COLO668 (cell line): ENCODE data around the gene TCF12.
"Not testable (repeated sequence)": the region's sequence is repeated elsewhere in the genome, so short reads cannot be mapped to it uniquely, and the experiment has no call there.

Source experiments
- DNase-seq: peaks from one replicate; lab custom pipeline; 2025; ENCODE audit not compliant: unreplicated experiment; lab: John Stamatoyannopoulos, UW

Gene TCF12

DNA sequence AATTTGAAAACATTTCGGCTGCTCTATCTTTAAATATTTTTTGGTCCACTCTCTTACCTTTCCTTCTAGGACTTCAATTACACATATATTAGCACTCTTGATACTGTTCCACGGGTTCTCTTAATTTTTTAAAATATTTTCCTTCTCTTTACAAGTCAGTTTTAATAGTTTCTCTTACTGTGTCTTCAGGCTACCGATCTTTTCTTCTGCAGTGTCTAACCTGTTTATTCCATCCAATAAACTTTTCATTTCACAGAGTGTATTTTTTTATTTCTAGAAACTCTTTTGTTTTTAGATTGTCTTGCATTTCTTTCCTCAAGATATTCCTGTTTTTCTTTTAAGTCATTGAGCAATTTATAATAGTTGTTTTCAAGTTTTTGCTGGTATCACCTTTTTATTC, 27.7 kb downstream of the TCF12 start:
- DNase-seq: no peak

DNA sequence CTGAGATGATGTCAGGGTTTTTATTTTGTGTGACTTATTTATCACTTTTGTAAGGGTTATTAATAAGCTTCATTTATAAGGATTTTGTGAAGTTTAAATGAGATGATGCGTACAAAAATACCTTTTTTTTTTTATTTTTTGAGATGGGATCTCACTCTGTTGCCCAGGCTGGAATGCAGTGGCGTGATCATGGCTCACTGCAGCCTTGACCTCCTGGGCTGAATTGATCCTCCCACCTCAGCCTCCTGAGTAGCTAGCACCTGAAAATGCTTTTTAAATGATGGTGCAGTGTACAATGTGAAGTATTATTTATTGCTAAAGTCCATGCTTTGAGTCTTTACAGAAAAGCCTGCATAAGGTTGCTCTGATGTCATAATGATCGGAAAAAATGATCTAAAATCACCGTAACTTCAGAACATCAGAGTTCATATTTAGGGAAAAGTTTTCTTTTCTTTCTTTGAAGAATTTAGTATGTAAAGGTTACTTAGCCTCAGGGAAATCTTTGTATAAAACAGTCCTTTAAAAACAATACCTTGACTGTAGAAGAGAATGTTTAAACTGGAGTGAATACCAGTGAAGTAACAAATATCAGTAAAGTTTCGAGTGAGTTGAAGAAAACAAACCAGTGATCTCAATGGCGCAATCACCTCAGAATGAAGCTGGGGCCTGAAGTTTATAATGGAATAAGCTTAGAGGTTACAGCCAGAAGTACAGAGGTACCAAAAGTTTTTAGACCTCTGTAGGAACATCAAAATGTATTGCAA, 29.7 kb downstream of the TCF12 start:
- no peak for DNase-seq

DNA sequence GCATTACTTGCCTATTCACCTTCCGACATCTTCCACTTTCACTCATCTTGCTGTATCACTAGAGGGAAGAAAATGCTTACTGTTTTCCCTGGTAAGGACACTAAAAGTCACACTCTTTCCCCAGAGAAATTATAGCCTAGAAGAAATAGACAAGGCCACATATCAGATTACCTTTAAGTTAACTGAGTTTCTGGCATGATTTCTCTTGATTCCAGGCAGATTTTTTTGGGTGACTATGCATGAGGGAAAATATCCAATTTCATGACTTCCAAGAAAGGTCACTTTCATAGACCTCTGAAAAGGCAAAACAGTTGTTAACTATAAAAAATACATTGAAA, 30.3 kb downstream of the TCF12 start:
- no peak for DNase-seq

DNA sequence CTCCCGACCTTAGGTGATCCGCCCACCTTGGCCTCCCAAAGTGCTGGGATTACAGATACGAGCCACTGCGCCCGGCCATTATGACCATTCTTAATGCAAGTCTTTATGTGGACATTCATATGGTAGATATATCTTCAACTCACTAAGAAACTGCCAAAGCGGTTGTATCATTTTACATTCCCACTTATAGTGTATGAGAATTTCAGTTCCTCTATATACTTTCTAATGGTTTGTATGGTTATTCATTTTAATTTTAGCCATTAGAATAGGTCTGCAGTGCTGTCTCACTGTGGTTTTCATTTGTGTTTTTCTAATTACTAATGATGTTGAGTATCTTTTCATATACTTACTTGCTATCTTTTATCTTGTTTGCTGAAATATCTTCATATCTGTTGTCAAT, 32.5 kb downstream of the TCF12 start:
- no peak for DNase-seq

DNA sequence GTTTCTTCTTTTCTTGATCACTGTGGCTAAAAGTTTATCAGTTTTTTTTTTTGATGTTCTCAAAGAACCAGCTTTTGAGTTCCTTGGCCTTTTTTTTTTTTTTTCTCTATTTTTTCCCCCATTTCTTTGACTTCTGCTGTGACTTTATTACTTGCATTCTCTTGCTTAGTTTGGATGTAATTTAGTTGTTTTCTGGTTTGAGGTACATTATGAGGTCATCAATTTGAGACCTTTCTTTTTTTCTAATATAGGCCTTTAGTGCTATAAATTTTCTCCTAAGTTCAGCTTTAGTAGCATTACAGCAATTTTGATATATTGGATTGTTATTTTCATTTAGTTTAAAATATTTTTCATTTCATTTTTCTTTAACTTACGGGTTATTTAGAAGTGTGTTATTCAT, 35.3 kb downstream of the TCF12 start:
- no peak for DNase-seq

DNA sequence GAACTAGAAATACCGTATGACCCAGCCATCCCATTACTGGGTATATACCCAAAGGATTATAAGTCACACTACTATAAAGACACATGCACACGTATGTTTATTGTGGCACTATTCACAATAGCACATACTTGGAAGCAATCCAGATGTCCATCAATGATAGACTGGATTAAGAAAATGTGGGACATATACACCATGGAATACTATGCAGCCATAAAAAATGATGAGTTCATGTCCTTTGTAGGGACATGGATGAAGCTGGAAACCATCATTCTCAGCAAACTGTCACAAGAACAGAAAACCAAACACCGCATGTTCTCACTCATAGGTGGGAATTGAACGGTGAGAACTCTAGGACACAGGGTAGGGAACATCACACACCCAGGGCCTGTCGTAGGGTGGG, 36.6 kb downstream of the TCF12 start:
- DNase-seq: not testable (repeated sequence)

DNA sequence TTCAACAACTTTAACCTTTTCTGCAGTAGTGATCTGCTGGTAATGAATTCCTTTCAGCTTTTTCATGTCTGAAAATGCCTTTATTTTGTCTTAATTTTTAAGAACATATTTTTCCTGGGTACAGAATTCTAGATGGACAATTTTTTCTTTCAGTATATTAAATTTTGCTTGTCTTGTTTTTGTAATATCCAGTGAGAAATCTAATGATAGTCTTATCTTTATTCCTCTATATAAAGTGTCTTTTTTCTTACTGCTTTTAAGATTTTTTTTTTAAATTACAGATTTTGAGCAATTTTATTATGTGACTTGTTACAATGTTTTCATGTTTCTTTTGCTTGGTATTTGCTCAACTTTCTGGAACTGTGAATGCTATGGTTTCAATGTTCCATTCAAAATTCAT, 38.1 kb downstream of the TCF12 start:
- no peak for DNase-seq

DNA sequence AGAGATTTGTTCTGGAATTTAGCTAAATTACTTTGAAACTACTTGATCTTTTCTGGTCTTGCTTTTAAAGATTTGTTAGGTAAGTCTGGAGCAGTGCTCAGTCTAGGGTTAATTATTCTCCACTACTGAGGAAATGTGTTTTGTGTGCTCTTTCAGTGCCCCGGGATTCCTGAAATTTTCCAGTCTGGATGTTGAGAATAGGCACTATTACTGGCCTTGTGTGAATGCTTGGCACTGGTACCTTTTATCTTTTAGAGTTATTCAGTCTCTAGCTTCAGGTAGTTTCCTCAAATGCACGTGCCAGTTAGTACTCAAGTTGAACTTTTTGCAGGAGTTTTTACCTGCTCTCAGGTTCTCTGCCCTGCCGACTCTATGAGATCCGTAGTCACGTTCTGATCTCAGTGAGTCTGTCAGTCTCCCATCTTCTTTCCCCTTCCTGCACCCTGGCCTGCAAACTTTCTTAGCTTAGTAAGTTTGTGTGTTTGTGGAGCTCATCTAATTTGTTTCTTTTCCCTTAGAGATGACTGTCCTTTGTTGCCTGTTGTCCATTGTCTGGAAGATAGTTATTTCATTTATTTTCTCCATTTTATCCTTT, 39.5 kb downstream of the TCF12 start:
- no peak for DNase-seq

DNA sequence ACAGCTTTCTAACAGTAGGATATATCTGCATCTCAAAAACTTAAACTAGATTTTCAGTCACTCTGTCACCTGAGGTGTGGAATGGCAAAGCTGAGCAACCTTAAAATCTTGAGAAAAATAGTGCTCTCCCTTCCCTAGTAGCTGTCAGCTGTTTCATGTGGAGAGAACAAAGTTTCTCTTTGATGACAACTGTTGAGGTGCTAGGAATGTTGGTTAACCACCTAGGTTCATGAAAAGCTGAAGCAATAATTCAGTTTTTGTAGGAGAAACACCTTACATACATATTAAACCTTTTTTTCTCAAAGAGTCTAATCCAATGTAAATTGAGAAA, 40.8 kb downstream of the TCF12 start:
- DNase-seq: no peak

DNA sequence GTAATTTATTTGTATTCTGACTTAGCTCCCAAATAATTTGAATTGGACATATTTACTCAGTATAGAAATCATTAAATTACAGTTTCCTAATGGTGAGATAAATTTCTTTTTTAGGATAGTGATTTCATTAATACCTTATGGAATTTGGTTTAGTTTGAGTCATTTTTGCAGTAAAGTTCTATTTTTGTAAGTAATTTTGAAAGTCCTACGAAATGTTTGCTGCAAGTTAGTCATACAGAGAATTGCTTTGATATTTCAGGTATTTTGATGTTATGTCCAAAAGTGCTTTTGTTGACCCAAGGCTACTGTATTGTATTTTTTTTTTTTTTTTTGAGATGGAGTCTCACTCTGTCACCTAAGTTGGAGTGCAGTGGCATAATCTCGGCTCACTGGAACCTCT, 41.7 kb downstream of the TCF12 start:
- DNase-seq: no peak

DNA sequence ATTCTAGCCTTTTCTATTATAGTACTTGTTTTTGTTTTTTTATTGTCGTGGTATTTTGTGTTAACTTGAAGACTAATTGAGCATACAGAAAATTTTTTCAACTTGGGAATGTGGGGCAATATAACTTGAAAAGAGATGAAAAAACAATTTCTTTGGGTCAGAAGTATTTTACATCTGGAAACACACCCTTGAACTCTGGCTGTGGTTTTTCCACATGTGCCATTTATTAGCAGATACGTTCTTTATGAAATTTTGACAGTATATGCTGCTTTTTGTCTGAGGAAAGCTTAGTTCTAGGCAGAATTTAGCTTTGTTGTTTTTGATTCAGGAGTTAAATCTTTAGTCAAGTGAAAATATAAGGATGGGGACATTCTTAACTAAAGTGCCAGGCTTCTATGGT, 44.7 kb downstream of the TCF12 start:
- DNase-seq: no peak

DNA sequence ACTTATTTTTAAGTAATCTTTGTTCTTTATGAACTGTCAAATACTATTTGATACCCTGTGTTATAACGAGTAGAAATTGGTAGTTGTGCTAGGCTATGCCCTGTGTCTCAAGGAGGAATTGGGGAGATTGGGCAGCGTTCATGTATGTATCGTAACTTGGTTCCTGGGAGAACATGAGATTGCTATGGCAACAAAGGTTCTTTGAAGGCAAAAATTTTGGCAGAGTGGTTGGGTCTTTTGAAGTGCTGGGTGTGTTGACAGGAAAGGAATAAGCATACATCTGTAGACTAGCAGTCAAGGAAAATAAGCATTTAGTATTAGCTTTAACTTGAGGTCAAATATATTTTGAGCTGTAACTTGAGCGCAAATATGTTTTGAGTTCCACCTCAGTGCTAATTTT, 45.3 kb downstream of the TCF12 start:
- DNase-seq: no peak

DNA sequence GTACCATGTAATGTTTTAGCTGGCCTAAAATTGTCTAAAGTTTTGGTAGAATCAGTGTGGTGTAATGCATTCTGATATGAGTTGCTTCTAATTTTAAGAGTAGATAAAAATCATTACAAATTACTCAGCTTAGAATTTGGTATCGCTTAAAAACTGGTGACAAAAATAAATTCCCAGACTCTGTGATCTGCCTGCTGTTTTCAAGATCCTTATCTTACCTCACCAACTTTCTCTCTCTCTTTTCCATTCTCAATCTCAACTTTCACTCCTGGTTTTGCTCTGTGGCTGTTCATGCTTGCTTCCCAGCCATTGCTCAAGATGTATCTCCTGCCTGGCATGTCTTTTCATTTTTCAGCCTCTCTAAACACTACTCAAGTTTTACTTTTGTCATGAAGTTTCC, 45.7 kb downstream of the TCF12 start:
- no peak for DNase-seq

DNA sequence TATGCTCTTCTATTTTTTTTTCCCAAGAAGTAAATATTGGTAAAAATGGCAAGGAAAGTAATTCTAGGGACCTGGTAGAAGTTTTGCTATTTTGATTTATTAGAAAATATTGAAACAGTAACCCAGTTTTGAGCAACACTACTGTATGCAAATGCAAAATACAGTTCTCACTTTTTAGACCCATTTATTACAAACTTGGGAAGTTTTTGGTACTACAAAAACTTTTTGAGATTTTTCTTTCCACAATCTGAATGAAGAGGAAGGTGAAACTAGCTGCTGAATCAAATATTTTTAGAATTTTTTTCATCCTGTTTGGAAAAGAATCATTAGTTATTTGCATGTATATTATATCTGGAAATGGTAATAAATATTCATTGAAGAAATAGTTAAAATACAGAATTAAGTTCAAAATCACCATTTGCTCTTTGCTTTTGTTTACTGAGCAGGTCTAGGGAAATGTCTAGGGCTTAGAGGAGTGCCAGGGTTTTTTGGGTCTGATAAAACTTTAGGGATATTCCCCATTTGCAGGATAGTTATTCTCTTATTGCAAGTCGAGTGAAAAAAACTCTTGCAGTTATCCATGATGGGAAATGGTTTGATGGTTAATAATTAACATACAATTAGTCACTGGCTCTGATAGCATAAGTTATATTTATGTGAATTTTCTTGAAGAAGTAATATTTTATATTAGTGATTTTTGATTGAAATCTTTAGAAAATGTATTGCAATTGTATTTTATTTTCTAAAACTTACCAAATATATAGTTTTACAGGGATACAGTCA, 47.0 kb downstream of the TCF12 start:
- no peak for DNase-seq

DNA sequence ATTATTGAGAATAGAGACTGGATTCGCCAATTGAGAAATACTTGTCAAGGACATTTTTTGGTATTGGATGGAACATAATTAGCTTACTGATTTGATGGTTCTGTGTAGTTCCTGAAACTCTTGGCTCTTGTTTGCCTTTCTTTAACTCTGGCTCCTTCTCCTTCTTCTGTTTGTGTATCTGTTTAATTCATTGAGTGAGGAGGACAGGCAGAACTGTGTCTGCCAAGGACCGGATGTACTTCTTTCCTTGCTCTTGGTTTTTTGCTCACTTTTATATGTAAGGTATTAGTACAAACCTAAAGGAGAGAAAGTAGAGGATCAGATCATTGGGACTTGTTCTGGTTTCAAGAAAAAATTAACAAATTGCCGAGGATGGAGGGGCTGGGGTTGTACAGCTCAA, 48.9 kb downstream of the TCF12 start:
- DNase-seq: no peak

DNA sequence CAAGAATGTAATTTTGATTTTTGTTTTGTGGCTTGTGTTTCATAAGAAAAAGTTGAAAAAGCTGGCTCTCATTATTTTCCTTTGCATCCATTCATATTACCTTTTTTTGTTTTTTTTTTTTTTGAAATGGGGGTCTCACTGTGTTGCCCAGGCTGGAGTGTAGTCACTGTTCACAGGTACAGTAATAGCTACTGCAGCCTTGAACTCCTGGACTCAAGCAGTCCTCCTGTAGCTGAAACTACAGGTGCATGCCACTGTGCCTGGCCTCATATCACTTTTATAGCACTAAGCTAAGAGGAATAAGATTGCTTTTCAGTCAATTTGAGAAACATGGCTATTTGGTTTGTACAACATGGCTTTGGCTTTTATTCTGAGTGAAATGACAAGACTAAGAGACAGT, 49.8 kb downstream of the TCF12 start:
- DNase-seq: no peak

DNA sequence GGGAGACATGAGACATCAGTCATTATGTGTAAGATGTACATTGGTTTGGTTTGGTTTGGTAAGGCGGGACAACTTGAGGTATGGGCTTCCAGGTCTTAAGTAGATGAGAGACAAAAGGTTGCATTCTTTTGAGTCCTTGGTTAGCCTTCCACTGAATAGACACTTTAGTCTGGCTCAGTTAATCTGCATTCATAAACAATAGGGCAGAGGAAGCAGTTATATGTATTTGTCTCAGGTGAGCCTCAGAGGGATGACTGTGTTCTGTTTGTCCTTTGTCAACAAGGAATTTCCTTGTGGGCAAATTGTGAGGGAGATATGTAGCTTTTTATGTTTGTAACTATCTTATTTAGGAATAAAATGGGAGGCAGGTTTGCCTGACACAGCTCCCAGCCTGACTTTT, 50.4 kb downstream of the TCF12 start:
- DNase-seq: no peak

DNA sequence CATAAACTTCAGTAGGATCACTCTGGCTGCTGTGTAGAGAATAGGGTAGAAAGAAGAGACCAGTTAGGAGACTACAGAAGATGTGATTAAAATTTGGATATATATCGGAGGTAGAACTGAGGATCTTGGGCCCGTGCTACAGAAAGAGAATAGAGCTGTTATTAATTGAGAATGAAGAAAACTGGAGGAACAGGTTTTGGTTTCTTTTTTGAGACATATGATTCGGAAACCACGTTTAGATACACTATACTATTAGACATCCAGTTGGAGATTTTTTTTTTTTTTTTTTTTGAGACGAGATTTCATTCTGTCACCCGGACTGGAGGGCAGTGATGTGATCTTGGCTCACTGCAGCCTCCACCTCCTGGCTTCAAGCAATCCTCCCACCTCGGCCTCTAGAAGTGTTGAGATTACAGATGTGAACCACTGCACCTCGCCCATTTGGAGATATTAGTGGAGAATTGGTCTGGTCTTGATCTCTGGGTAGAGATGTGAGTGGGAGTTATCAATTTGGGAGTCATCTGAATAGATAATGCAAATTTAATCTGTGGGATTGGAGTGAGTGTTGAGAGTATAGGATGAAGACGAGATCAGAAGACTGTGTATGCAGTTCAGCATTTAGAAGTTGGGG, 50.9 kb downstream of the TCF12 start:
- DNase-seq: no peak

DNA sequence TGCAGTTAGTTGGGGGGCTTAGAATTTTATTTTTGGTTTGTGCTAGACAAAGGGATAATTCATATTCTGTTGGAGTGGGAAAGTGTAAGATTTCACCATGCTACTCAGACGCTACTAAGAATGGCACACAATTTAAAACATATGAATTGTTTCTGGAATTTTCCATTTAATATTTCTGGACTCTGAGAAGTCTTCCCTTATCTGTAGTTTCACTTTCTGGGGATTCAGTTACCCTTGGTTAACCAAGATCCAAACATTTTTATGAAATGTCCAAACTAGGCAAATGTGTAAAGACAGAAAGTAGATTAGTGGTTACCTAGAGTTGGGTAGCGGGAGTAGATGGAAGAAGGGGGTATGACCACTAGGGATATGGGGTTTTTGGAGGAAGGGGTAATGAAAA, 53.1 kb downstream of the TCF12 start:
- no peak for DNase-seq

DNA sequence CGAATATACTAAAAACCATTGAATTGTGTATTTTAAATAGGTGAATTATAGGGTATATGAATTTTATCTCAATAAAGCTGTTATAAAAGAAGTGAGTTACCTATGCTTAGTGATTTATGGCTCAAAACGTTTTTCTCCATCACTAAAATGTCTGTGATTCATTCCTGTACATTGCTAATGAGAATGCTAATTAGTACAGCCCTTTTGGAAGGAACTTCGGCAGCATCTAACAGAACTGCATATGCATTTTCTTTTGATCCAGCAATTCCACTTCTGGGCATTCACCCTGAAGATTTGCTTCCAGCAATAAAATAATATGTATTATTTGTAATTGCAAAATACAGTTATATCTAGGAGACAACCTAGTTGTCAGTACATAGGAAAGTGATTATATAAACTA, 53.6 kb downstream of the TCF12 start:
- DNase-seq: no peak

DNA sequence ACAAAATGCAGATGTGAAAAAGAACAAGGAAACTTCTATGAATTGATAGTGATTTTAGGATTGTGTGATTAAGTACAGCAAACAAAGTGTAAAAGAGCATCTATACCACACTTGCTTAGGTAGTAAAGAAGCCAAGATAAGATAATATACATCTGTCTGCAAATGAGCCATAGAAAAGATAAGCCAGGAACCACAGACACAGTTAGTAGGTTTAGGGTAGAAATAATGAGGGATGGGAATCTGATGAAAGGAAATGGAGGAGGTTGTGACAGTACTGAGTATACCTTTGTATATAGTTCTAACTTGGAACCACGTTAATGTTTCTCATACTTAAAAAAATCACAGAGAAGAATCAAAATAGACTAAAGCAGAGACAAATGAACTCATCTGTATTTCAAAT, 54.0 kb downstream of the TCF12 start:
- no peak for DNase-seq

DNA sequence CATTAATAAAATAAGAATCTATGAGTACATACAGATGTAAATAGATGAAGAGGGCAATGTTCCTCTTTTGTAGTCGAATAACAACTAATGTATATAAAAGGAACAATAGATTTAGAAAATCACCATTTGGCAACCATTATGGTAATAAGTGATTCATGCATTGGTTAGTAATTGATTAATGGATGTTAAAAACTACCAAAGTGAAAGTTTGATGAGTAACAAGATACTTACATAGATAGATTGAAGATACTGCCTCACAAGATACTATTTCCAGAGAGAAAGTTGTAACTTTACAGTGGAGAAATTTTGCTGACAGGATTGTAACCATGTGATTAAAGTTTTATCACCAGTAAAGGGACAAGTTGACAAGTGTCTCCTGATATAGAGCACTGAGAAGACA, 55.0 kb downstream of the TCF12 start:
- DNase-seq: no peak
